ENCODE measurements around the gene TNFRSF8.

GRCh38 chr1:12188115-12188514, 125.0 kb downstream of the TNFRSF8 start:
- TF ChIP-seq POLR2A (IDR thresholded peaks at IDR 0.05) (no peak), CTCF (IDR thresholded peaks at IDR 0.05 in 4 of 5, conservative IDR thresholded peaks at IDR 0.05 in 1 of 5) (no peak)
